ENCODE data around the gene NHP2.

- no peak for TF ChIP-seq CTCF (IDR thresholded peaks at IDR 0.05)
- no peak for TF ChIP-seq POLR2A (IDR thresholded peaks at IDR 0.05)
Measured at GRCh38 chr5:178182158-178182876, 28.6 kb upstream of the NHP2 start.
